OCI-LY3 (cell line): Measurements from ENCODE around the gene LYST.

Experiments
- H2AFZ ChIP-seq: fragments of 200-600, 300-600 bp; shearing (Covaris generic); 2 replicates; pipeline ENCODE4 v1.6.0; 2014; ENCODE audit warnings: antibody characterized with exemption, low read depth, low read length
- H3K27ac ChIP-seq: fragments of 200-600, 300-600 bp; sonication (generic); 2 replicates; pipeline ENCODE4 v1.5.1; 2014; ENCODE audit warnings: mild to moderate bottlenecking, low read length, moderate library complexity, mixed read lengths
- H3K27me3 ChIP-seq: fragments of 200-600, 300-600 bp; sonication (generic); 2 replicates; pipeline ENCODE4 v1.6.1; 2014; ENCODE audit warnings: low read depth, low read length, mixed read lengths
- H3K36me3 ChIP-seq: fragments of 200-600, 300-600 bp; sonication (generic); replicated peaks from 2 replicates; pipeline ENCODE3; 2014; ENCODE audit warnings: low read depth, low read length, mixed read lengths
- H3K4me1 ChIP-seq: fragments of 300-600, 200-600 bp; sonication (generic); 2 replicates; pipeline ENCODE4 v1.6.1; 2014; ENCODE audit warnings: low read length, mixed read lengths
- H3K4me2 ChIP-seq: fragments of 200-600, 300-600 bp; sonication (generic); 2 replicates; pipeline ENCODE4 v1.6.1; 2014; ENCODE audit warnings: low read length, mixed read lengths
- H3K4me3 ChIP-seq: fragments of 300-600, 200-600 bp; sonication (generic); 2 replicates; pipeline ENCODE4 v1.5.1; 2014; ENCODE audit warnings: antibody characterized with exemption, mild to moderate bottlenecking, low read length, moderate library complexity
- H3K79me2 ChIP-seq: fragments of 300-600, 200-600 bp; shearing (Covaris generic); 2 replicates; pipeline ENCODE4 v1.6.1; 2014; ENCODE audit warnings: mild to moderate bottlenecking, low read length, mixed read lengths
- H3K9ac ChIP-seq: fragments of 300-600, 200-600 bp; shearing (Covaris generic); 2 replicates; pipeline ENCODE4 v1.6.0; 2014; ENCODE audit warnings: mild to moderate bottlenecking, low read length, moderate library complexity
- H3K9me3 ChIP-seq: fragments of 200-600, 300-600 bp; shearing (Covaris generic); 2 replicates; pipeline ENCODE4 v1.6.1; 2014; ENCODE audit warnings: low read length, mixed read lengths; ENCODE audit not compliant: insufficient read depth
- H4K20me1 ChIP-seq: fragments of 200-600, 300-600 bp; sonication (generic); 2 replicates; pipeline ENCODE4 v1.6.1; 2016; ENCODE audit warnings: low read length, mixed read lengths; ENCODE audit not compliant: insufficient read depth
- EZH2phosphoT487 ChIP-seq: fragments of 200-600 bp; shearing (Covaris generic); IDR thresholded peaks from 2 replicates; pipeline ENCODE4 v1.6.1; 2018; ENCODE audit warnings: antibody characterized with exemption, mixed run types, low read depth
- TF ChIP-seq, protein P1 (sequence below): fragments of 200-600, 300-600 bp; sonication (generic); IDR thresholded peaks from 2 replicates; pipeline ENCODE4 v1.5.1; 2014; ENCODE audit warnings: antibody characterized with exemption, low read length, low read depth

The LYST gene

DNA sequence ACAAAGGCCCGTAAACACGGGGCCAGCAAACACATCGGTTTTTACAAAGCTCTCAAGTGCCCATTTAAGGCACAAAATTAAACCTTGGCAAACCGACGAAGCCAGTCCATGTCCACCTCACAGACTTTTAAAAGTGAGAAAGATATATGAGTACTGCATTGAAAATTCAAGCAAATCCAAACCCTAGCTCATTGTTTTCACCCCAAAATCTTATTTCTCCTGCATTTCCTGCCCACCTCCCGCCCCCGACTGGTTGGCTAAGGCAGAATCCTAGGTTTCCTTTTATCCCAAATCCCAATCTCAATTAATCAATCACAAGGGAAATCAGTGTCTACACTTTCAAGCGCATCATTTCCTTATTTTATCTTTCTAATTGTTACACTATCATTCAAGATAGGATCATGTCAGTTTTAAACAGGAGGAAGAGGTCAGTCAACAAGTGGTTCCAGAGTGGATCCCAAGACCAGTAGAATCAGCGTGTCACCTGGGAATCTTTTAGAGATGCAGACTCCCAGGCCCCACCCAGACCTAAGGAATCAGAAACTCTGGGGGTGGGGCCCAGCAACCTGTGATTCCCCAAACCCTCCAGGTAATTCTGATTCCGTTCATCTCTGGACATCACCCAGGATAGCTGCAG, 215.4 kb downstream of the LYST start:
- Histone ChIP-seq H3K4me1 (no peaks in the 10 kb centered on the region), H3K4me2 (no peak overlapping the region)

DNA sequence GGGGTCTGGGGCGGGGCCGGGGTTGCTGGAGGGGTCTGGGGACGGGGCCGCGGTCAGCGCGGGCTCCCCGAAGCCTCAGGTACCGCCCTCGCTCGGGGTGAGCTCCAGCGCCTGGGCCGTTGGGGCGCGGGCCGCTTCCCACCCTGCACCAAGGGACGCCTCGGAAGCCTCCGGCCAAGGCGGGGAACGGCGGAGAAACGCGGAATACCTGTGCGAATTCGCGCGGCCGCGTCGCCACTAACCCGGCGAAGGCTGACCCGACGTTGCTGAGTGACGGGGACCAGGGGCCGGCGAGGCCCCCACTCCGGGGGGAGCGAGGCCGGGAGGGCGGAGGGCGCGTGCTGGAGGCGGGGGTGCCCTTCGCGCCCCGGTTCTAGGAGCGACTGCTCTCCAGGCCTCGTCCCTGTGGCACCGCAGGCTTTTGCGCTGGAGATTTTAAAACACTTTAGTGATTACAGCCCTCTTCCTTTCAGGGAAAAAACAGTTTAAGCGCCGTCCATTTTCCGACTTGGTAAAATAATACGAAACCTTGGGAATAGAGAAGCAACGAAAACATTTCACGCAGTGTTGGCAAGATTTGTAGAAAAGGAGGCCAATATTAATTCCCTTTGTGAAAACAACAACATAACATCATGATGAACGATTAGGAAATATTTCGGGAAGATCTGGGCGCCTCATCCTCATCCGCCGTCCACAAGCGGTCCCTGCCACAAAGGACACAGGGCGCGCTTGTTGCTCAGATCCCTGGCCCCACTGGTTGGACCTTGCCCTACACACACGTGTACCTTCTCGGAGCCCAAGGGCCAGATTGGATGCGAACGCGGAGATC, 216.2 kb downstream of the LYST start:
- H3K9me3 ChIP-seq: no peaks in the 10 kb centered on the region
- no peak overlapping the region for H3K9ac ChIP-seq
- H2AFZ ChIP-seq: no peak overlapping the region
- H4K20me1 ChIP-seq: no peaks in the 10 kb centered on the region
- no peaks in the 10 kb centered on the region for H3K79me2 ChIP-seq
- H3K4me2 ChIP-seq: no peak overlapping the region
- H3K27me3 ChIP-seq: peaks cover 19% of the 10 kb centered on the region; the same call in 1 of the 2 replicates
- no peaks in the 10 kb centered on the region for H3K36me3 ChIP-seq
- no peak overlapping the region for H3K27ac ChIP-seq
- TF ChIP-seq EZH2phosphoT487: no peak
- TF ChIP-seq, protein P1, sequence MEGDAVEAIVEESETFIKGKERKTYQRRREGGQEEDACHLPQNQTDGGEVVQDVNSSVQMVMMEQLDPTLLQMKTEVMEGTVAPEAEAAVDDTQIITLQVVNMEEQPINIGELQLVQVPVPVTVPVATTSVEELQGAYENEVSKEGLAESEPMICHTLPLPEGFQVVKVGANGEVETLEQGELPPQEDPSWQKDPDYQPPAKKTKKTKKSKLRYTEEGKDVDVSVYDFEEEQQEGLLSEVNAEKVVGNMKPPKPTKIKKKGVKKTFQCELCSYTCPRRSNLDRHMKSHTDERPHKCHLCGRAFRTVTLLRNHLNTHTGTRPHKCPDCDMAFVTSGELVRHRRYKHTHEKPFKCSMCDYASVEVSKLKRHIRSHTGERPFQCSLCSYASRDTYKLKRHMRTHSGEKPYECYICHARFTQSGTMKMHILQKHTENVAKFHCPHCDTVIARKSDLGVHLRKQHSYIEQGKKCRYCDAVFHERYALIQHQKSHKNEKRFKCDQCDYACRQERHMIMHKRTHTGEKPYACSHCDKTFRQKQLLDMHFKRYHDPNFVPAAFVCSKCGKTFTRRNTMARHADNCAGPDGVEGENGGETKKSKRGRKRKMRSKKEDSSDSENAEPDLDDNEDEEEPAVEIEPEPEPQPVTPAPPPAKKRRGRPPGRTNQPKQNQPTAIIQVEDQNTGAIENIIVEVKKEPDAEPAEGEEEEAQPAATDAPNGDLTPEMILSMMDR: no peak
- H3K4me1 ChIP-seq: no peaks in the 10 kb centered on the region
- no peak overlapping the region for H3K4me3 ChIP-seq

More for the DNA sequence above, 215.4 kb downstream of the LYST start:
- Histone ChIP-seq H3K4me3 (no peak overlapping the region), H4K20me1 (no peaks in the 10 kb centered on the region), H3K9ac (no peak overlapping the region), H3K9me3 (no peaks in the 10 kb centered on the region), H3K27ac (no peak overlapping the region), H3K36me3 (no peaks in the 10 kb centered on the region), H3K79me2 (no peaks in the 10 kb centered on the region), H3K27me3 (peaks cover 18% of the 10 kb centered on the region; the same call in 1 of the 2 replicates), H2AFZ (no peak overlapping the region)
- no peak for TF ChIP-seq EZH2phosphoT487
- TF ChIP-seq, protein P1: no peak

DNA sequence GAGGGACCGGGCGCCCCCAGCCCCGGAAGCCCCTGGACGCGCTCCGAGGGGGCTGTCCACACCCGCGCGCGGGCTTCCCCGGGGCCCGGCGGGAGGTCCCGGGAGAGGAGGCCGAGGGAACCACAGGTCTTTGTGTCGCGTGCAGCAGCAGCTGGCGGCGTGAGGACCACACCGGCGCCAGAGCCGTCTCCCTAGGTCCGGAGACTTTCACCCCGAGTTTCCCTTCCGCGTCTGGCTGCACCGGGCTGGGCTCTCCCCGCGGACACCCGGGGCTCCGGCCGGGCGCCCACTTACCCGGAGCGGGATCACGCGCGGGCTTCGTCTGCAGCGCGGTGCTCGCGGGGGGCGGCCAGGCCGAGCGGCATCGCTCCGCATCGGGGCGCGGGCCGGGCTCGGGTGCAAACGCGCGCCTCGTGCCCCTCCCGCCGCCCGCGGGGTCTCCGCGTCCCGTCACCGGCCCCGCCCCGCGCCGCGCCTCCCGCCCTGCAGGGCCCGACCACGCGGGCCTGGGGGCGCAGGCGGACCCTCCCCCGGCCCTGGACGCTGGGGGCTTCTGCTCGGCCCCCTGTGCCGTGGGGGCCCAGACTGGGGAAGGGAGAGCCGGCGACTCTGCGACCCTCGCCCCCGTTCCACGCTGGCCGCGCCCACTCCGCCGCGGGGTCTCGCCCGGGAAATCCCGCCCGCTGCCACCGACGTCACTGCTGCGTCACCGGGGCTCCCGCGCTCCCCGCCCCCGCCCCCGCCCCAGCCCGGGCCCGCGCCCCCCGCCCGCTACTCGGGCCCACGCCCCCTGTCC, 217.1 kb downstream of the LYST start, which contains the start of gene GNG4:
Gene GNG4 (minus strand): TSS at position 417 of the 796 bp plus-strand sequence. CDS start 65,946 bp downstream, outside the sequence.
- peak within 1 kb of the TSS; percentile 75 for H3K4me3 ChIP-seq
- no peak within 1 kb of the TSS; the same call in 1 of the 2 replicates for H2AFZ ChIP-seq
- peak within 1 kb of the TSS; percentile 25; the same call in 1 of the 2 replicates for H3K9ac ChIP-seq
- H3K27me3 ChIP-seq: peaks cover 14% of the 10 kb centered on the region; the same call in 1 of the 2 replicates
- no peak for TF ChIP-seq EZH2phosphoT487
- TF ChIP-seq, protein P1: no peak
- H3K27ac ChIP-seq: no peak within 1 kb of the TSS
- H3K79me2 ChIP-seq: no peaks in the 10 kb centered on the region
- H3K4me2 ChIP-seq: peak within 1 kb of the TSS; percentile 69
- H3K36me3 ChIP-seq: no peaks in the 10 kb centered on the region
- no peaks in the 10 kb centered on the region for H4K20me1 ChIP-seq
- H3K9me3 ChIP-seq: no peaks in the 10 kb centered on the region
- H3K4me1 ChIP-seq: no peaks in the 10 kb centered on the region
